Tibial artery (tissue), 4 donors: ENCODE results near the gene MC1R.
"Not testable (repeated sequence)": the region's sequence is repeated elsewhere in the genome, so short reads cannot be mapped to it uniquely, and the experiment has no call there.

Experiments
- DNase-seq, 2 donors: peaks; one replicate each; pipeline ENCODE4 v3.0.0-alpha.2; 2019
- H3K27ac ChIP-seq, 2 donors: fragments of 200-600 bp; sonication (generic) in 1 of 2; 1 replicate in 1 of 2; 2 replicates in 1 of 2; pipeline ENCODE4 v1.5.1; 2018 to 2019; ENCODE audit warnings: mild to moderate bottlenecking in 1 of 2
- H3K27me3 ChIP-seq, 2 donors: fragments of 200-600 bp; sonication (generic) in 1 of 2; one replicate each; pipeline versions ENCODE4 v1.5.1 to v1.6.0; 2016 to 2019
- H3K36me3 ChIP-seq, 3 donors: fragments of 200-600 bp; sonication (generic) in 2 of 3; one replicate each; pipeline ENCODE4 v1.5.1; 2016 to 2019; ENCODE audit warnings: mild to moderate bottlenecking in 2 of 3
- H3K4me1 ChIP-seq, 4 donors: fragments of 200-600 bp; sonication (generic) in 2 of 4; 1 replicate in 3 of 4; 2 replicates in 1 of 4; pipeline ENCODE4 v1.5.1; 2016 to 2019
- H3K4me3 ChIP-seq, 2 donors: fragments of 200-600 bp; sonication (generic) in 1 of 2; 1 replicate in 1 of 2; 2 replicates in 1 of 2; pipeline ENCODE4 v1.5.1; 2018 to 2019; ENCODE audit warnings: mild to moderate bottlenecking in 2 of 2
- H3K9me3 ChIP-seq, 3 donors: fragments of 200-600 bp; sonication (generic) in 1 of 3; one replicate each; pipeline ENCODE4 v1.5.1; 2016 to 2019
- CTCF ChIP-seq, 2 experiments: fragments of 200-600 bp in 1 of 2; fragments of 450-650 bp in 1 of 2; IDR thresholded peaks; one replicate each; pipeline ENCODE4 v1.5.1; 2017 to 2019; ENCODE audit warnings: antibody characterized with exemption in 2 of 2, mild to moderate bottlenecking in 1 of 2, moderate library complexity in 1 of 2
- intact Hi-C: fragments of 100-400 bp; cut with DNase I; formaldehyde crosslinking; loops from one replicate; pipeline ENCODE4 v1.15.0; 2023; ENCODE audit warnings: low total_unique reads

Gene MC1R

GRCh38 chr16:89931964-89932363, 13.3 kb downstream of the MC1R start:
- no peaks in the 10 kb centered on the region for H3K9me3 ChIP-seq
- no peak for TF ChIP-seq CTCF (IDR thresholded peaks at IDR 0.05)
- no peak for DNase-seq
- H3K4me3 ChIP-seq: no peak overlapping the region
- H3K4me1 ChIP-seq: no peaks in the 10 kb centered on the region
- intact Hi-C loops: no loop called here
- H3K36me3 ChIP-seq: no peaks in the 10 kb centered on the region
- no peak overlapping the region for H3K27ac ChIP-seq
- H3K27me3 ChIP-seq: peaks cover 0 to 53% of the 10 kb centered on the region in 2 donors

GRCh38 chr16:89934019-89934418, 15.4 kb downstream of the MC1R start:
- H3K9me3 ChIP-seq, H3K36me3 ChIP-seq, DNase-seq, H3K27ac ChIP-seq, H3K4me1 ChIP-seq, intact Hi-C loops, H3K4me3 ChIP-seq: not testable (repeated sequence)
- peaks cover 0 to 43% of the 10 kb centered on the region in 2 donors for H3K27me3 ChIP-seq

GRCh38 chr16:89934611-89935553, 16.2 kb downstream of the MC1R start:
- intact Hi-C loops: no loop called here
- Histone ChIP-seq H3K9me3 (no peaks in the 10 kb centered on the region), H3K27me3 (peaks cover 0 to 38% of the 10 kb centered on the region in 2 donors), H3K4me3 (no peak overlapping the region), H3K4me1 (no peaks in the 10 kb centered on the region), H3K36me3 (no peaks in the 10 kb centered on the region), H3K27ac (no peak overlapping the region)
- no peak for DNase-seq
- TF ChIP-seq CTCF (IDR thresholded peaks at IDR 0.05): no peak

GRCh38 chr16:89935620-89936019, 17.0 kb downstream of the MC1R start:
- H3K4me1 ChIP-seq, H3K27ac ChIP-seq, H3K9me3 ChIP-seq, DNase-seq, H3K36me3 ChIP-seq, intact Hi-C loops, H3K4me3 ChIP-seq: not testable (repeated sequence)
- peaks cover 0 to 31% of the 10 kb centered on the region in 2 donors for H3K27me3 ChIP-seq

- no peak for TF ChIP-seq CTCF (IDR thresholded peaks at IDR 0.05)
- intact Hi-C loops: no loop called here
These were observed 17.4 kb downstream of the MC1R start for GRCh38 chr16:89936034-89936433.

GRCh38 chr16:89936508-89936907, 17.8 kb downstream of the MC1R start:
- no peaks in the 10 kb centered on the region for H3K9me3 ChIP-seq
- H3K36me3 ChIP-seq: no peaks in the 10 kb centered on the region
- no peak overlapping the region for H3K27ac ChIP-seq
- DNase-seq: no peak
- H3K27me3 ChIP-seq: peaks cover 0 to 23% of the 10 kb centered on the region in 2 donors
- intact Hi-C loops: no loop called here
- TF ChIP-seq CTCF (IDR thresholded peaks at IDR 0.05): no peak
- no peak overlapping the region for H3K4me3 ChIP-seq
- H3K4me1 ChIP-seq: no peaks in the 10 kb centered on the region

More at GRCh38 chr16:89936034-89936433, 17.4 kb downstream of the MC1R start:
- Histone ChIP-seq H3K9me3 (no peaks in the 10 kb centered on the region), H3K27me3 (peaks cover 0 to 27% of the 10 kb centered on the region in 2 donors), H3K36me3 (no peaks in the 10 kb centered on the region), H3K27ac (no peak overlapping the region), H3K4me1 (no peaks in the 10 kb centered on the region), H3K4me3 (no peak overlapping the region)
- no peak for DNase-seq
